Activated T-cell treated with anti-CD3 and anti-CD28 coated beads, Interleukin-2, amount 50 U/mL, for 72 hours (primary cell): ENCODE measurements around the gene TECTA. TPM values are rescaled to one million over a fixed set of nuclear protein-coding genes. Genes with fewer than 3 reads are reported as not detected.
A peak's percentile ranks its signal among the peaks of the same experiment; 100 is the strongest.

ENCODE experiments used
- ATAC-seq, 2 donors: fragments of 150-1000 bp; cut with Tn5 transposase; replicated peaks in 1 of 2; 2 replicates each; pipeline ENCODE4 v1.10.0; 2021; ENCODE audit warnings: moderate library complexity in 2 of 2, mild to moderate bottlenecking in 1 of 2
- DNase-seq, 2 donors: peaks; one replicate each; pipeline ENCODE4 v3.0.0; 2021 to 2022; ENCODE audit warnings: mixed read lengths in 1 of 2
- H3K27ac Mint-ChIP-seq: one replicate; pipeline ENCODE4 v1.8.0; 2022; ENCODE audit warnings: mild to moderate bottlenecking, moderate library complexity, mixed read lengths
- H3K27me3 Mint-ChIP-seq: one replicate; pipeline ENCODE4 v1.8.0; 2022; ENCODE audit warnings: low read depth, mixed read lengths
- H3K36me3 Mint-ChIP-seq, 2 donors: one replicate each; pipeline ENCODE4 v1.8.0; 2022; ENCODE audit warnings: mixed read lengths in 2 of 2, mild to moderate bottlenecking in 1 of 2; ENCODE audit not compliant: insufficient read depth in 2 of 2
- H3K4me1 Mint-ChIP-seq: one replicate; pipeline ENCODE4 v1.8.0; 2022; ENCODE audit warnings: low read depth, mixed read lengths
- H3K4me3 Mint-ChIP-seq, 2 donors: one replicate each; pipeline ENCODE4 v1.8.0; 2022; ENCODE audit warnings: mild to moderate bottlenecking in 2 of 2, mixed read lengths in 2 of 2, moderate library complexity in 2 of 2
- H3K9me3 Mint-ChIP-seq, 2 donors: one replicate each; pipeline ENCODE4 v1.8.0; 2022; ENCODE audit warnings: mixed read lengths in 2 of 2
- total RNA-seq, 2 donors: library from RNA; stranded (reverse); gene quantifications; one replicate each; pipeline ENCODE4 v1.2.3, GENCODE V29; 2022

TECTA gene
- total RNA-seq, 2 donors from 2014 or later, result 0.34 to 0.39 TPM

- no peaks in the 10 kb centered on the region for H3K27me3 Mint-ChIP-seq
- peaks cover 0 to 6% of the 10 kb centered on the region in 2 donors for H3K9me3 Mint-ChIP-seq
- H3K27ac Mint-ChIP-seq, result no peak overlapping the region
- peaks cover 11 to 17% of the 10 kb centered on the region in 2 donors for H3K36me3 Mint-ChIP-seq
- H3K4me1 Mint-ChIP-seq, result no peaks in the 10 kb centered on the region
- ATAC-seq, result no peak
- H3K4me3 Mint-ChIP-seq, result no peak overlapping the region
- DNase-seq, result no peak
Measured at GRCh38 chr11:121068787-121069186, 32.3 kb upstream of the TECTA start.

DNA sequence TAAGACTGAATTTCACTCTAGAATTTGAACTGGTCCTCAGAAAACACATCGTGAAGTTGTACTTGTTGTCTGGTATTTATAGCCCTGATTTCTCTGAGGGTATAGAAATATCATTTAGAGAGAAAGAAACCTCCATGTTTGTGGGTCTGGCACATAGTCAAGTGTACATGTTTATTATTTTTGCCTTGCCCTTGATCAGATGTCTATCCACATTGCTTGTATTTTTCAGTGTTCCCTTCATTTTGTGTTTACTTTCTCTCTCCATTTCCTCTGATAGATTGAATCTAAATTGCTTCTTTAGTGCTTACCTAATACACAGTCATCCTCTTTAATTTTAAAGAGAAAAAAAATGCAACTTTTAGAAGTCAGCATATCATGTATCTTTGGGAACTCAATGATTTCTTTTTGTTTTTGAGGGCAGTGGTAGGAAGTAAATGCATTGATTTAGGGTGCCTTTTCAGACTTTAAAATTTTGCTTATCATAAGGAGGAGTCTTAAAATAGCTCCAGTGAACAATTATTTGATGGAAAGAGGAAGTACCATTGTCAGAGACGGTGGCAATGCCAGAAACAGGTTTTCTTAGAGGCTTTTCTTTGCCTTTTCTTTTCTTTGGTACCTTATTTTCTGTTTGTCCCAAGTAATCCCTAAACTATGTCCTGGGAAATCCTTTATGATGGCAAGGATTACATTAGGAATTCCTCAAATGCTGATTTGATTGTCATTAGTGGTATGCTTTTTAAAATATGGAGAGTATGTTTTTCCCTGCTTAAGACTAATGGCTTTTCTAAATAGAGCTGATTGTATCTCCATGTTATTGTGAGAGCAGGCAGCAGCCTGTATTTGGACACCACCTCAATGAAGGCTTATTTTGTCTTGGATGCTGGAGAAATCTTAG is 29.8 kb upstream of the TECTA start:
- no peaks in the 10 kb centered on the region for H3K27me3 Mint-ChIP-seq
- H3K4me1 Mint-ChIP-seq, result no peaks in the 10 kb centered on the region
- ATAC-seq (no peak), DNase-seq (no peak)
- peaks cover 0 to 6% of the 10 kb centered on the region in 2 donors for H3K9me3 Mint-ChIP-seq
- peaks cover 11 to 17% of the 10 kb centered on the region in 2 donors for H3K36me3 Mint-ChIP-seq
- H3K27ac Mint-ChIP-seq, result no peak overlapping the region
- H3K4me3 Mint-ChIP-seq, result no peak overlapping the region

DNA sequence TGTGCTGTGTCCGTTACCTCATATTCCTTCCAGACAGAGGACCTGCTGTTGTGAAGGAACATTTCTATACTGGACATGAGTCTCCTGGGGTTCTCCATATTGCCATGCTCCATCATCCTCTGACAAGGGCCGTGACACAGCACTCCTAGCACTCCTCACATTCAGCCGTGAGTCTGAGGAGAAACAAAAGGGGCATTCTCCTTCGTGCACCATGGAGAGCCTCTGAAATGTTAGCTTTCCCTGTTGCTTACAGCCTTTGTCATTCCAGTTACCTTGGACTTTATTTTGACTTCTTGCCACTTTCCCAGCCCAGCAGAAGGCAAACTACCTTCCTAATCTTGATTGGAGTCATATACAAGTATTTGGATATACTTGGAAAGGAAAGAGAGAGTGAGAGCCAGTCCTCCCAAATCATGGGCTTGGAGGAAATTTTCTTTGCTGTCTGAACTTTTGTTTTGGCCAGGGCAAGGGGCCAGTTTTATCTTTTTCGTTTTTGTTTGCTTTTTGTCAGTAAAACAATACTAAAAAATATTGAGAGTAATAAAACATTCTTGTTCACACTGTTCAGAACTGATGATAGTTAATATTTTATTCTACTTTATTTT is 29.1 kb upstream of the TECTA start:
- H3K4me1 Mint-ChIP-seq, result no peaks in the 10 kb centered on the region
- H3K36me3 Mint-ChIP-seq, result peaks cover 11 to 16% of the 10 kb centered on the region in 2 donors
- DNase-seq, result no peak
- H3K27ac Mint-ChIP-seq, result no peak overlapping the region
- no peak overlapping the region for H3K4me3 Mint-ChIP-seq
- H3K9me3 Mint-ChIP-seq, result peaks cover 0 to 6% of the 10 kb centered on the region in 2 donors
- no peak for ATAC-seq
- H3K27me3 Mint-ChIP-seq, result no peaks in the 10 kb centered on the region

DNA sequence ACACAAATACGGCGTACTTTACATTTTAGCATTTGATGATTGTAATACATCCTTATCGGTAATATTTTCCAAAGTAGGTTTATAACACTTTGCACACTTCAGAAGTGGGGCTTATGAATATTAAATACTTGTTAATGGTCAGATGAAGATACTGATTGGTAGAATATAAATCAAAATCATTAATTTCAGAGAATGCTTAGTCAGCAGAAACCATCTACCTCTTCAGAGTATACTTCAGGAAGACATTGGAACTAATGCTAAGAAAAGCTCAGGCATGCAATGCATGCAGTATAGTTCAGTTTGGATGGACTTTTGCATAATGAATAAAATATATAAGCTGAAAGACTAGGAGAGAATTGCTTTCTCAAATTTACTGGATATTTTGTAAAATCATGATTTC is 19.7 kb upstream of the TECTA start:
- Mint-ChIP-seq H3K27me3 (no peaks in the 10 kb centered on the region), H3K9me3 (no peaks in the 10 kb centered on the region), H3K4me3 (no peak overlapping the region), H3K4me1 (peaks cover 19% of the 10 kb centered on the region), H3K36me3 (no peaks in the 10 kb centered on the region), H3K27ac (no peak overlapping the region)
- no peak for ATAC-seq
- no peak for DNase-seq

DNA sequence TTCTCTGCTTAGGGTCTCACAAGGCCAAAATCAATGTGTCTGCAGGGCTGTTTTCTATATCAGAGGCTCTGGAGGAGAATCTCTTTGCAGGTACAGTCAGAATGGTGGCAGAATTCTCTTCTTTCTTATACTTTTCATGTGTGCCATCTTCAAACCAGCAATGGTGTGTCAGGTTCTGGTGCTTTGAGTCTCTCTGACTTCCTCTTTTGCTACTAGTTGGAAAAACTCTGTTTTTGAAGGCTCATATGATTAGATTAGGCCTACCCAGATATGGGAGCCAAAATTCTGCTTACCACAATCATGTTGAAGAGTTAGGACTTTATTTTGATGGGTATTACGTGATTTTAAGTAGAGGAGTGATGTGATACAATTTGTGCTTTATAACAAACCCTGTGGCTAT is 18.8 kb upstream of the TECTA start:
- no peak for DNase-seq
- H3K9me3 Mint-ChIP-seq, result no peaks in the 10 kb centered on the region
- H3K36me3 Mint-ChIP-seq, result no peaks in the 10 kb centered on the region
- H3K27ac Mint-ChIP-seq, result no peak overlapping the region
- no peak overlapping the region for H3K4me3 Mint-ChIP-seq
- ATAC-seq, result no peak
- H3K27me3 Mint-ChIP-seq, result no peaks in the 10 kb centered on the region
- H3K4me1 Mint-ChIP-seq, result peaks cover 19% of the 10 kb centered on the region

GRCh38 chr11:121082670-121083069 is 18.4 kb upstream of the TECTA start:
- Mint-ChIP-seq H3K27me3 (no peaks in the 10 kb centered on the region), H3K4me3 (no peak overlapping the region), H3K4me1 (peaks cover 19% of the 10 kb centered on the region), H3K27ac (no peak overlapping the region), H3K9me3 (no peaks in the 10 kb centered on the region), H3K36me3 (no peaks in the 10 kb centered on the region)
- ATAC-seq (no peak), DNase-seq (no peak)

GRCh38 chr11:121086866-121087265 is 14.2 kb upstream of the TECTA start:
- H3K36me3 Mint-ChIP-seq, result no peaks in the 10 kb centered on the region
- peaks cover 4% of the 10 kb centered on the region for H3K4me1 Mint-ChIP-seq
- H3K9me3 Mint-ChIP-seq, result no peaks in the 10 kb centered on the region
- H3K27me3 Mint-ChIP-seq, result no peaks in the 10 kb centered on the region
- no peak overlapping the region for H3K27ac Mint-ChIP-seq
- ATAC-seq, result no peak
- no peak overlapping the region for H3K4me3 Mint-ChIP-seq
- no peak for DNase-seq

DNA sequence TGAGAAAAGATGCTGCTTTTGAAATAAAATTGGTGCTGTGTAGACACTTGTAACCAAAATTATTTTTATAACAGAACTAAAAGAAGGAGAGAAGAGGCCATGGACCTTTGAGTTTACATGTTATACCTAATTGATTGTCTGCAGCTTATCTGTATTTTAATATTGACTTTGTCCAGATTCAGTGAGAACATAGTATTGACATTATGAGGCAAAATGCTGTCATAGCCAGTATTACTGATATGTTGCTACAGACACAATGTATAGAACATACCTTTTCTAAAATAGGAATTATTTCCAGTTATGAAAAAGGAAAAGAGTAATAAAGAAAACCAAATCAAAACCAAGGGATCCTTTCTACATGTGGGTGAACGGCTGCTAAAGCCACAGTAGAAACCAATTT is 11.5 kb upstream of the TECTA start:
- Mint-ChIP-seq H3K36me3 (no peaks in the 10 kb centered on the region), H3K4me3 (no peak overlapping the region), H3K4me1 (peaks cover 4% of the 10 kb centered on the region), H3K27me3 (no peaks in the 10 kb centered on the region), H3K27ac (peak overlapping the region; percentile 25), H3K9me3 (no peaks in the 10 kb centered on the region)
- no peak for ATAC-seq
- DNase-seq, result no peak

DNA sequence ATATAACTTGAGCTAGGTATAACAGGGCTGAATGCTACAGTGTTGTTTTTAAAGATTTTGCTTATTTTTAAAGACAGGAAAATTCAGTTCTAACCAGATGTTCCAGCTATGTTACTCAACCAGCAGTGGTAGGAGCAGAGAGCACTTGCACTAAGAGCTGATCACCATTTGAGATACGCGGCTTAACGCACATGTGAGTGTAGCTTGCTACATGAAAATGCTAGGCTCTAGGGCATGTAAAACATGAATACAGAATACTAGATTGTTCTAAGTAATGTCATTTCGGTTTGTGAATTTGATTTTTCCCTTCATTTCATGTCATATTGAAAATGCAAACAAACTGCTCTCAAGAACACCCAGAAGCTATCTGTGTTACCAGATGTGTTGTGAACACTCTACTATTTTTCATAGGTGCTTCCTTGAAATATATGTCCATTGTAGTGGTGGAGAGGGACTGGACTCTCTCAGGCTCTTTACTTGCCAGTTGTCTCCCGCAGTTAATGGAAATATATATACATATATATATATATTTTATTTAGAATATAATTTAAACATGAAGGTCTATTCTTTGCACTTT is 10.8 kb upstream of the TECTA start:
- DNase-seq (no peak), ATAC-seq (no peak)
- Mint-ChIP-seq H3K27ac (no peak overlapping the region), H3K9me3 (no peaks in the 10 kb centered on the region), H3K27me3 (no peaks in the 10 kb centered on the region), H3K36me3 (no peaks in the 10 kb centered on the region), H3K4me1 (peaks cover 4% of the 10 kb centered on the region), H3K4me3 (no peak overlapping the region)

DNA sequence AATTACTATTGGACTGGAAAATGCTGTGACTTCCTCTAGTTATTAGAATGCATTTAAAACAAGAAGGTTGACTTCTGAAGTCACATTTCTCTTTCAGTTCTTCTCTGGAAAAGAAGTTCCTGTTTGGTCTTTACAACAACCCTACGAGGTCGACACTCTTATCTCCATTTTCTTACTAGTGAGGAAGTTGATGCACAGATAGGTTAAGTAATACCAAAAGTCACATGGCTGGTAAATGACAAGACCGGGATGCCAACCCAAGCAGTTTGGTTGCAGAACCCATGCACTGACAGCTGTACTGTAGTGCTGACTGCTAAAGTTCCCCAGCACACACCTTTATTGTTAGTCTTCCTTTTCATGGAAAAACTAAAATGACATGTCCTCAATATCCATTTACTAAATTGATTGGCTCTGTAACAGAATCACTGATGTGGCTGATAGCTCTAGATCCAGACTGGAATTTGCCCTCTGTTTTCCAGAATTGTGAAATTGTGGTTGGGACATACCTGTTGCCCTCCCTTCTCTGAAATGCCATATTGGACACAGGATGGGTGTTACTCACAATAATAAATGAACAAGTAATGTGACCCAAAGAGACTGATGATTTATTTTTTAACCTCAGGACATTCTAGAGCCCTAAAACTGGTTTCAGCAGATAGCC is 9.4 kb upstream of the TECTA start:
- H3K36me3 Mint-ChIP-seq, result no peaks in the 10 kb centered on the region

DNA sequence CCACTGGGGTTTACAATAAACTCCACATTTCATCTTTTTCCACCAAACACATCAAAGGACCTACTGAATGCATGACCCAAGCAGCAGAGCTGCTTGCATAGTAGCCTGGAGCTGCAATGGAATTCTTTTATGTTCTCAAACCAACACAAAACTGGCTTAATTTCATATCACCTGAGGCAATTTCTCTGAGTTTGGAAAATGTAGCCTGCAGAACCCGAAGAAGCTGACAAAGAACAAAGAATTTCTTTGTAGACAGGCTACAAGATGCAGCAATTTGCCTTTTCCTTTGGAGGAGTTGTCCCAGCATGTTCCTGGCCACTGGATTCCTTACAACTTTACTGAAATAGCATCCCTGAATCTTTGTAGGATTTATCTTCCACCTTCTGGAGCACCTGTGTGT is 5.5 kb upstream of the TECTA start:
- Mint-ChIP-seq H3K27me3 (no peaks in the 10 kb centered on the region), H3K9me3 (no peaks in the 10 kb centered on the region), H3K4me3 (no peak overlapping the region), H3K36me3 (no peaks in the 10 kb centered on the region), H3K27ac (no peak overlapping the region), H3K4me1 (peaks cover 4% of the 10 kb centered on the region)
- DNase-seq (no peak), ATAC-seq (no peak)

More for the DNA sequence above, 9.4 kb upstream of the TECTA start:
- Mint-ChIP-seq H3K9me3 (no peaks in the 10 kb centered on the region), H3K4me1 (peaks cover 4% of the 10 kb centered on the region), H3K27me3 (no peaks in the 10 kb centered on the region), H3K4me3 (no peak overlapping the region), H3K27ac (no peak overlapping the region)
- ATAC-seq, result no peak
- DNase-seq, result no peak

GRCh38 chr11:121099364-121099763 is 1.7 kb upstream of the TECTA start:
- Mint-ChIP-seq H3K9me3 (no peaks in the 10 kb centered on the region), H3K36me3 (no peaks in the 10 kb centered on the region), H3K4me3 (no peak overlapping the region), H3K4me1 (no peaks in the 10 kb centered on the region), H3K27me3 (no peaks in the 10 kb centered on the region), H3K27ac (no peak overlapping the region)
- ATAC-seq (no peak), DNase-seq (no peak)

DNA sequence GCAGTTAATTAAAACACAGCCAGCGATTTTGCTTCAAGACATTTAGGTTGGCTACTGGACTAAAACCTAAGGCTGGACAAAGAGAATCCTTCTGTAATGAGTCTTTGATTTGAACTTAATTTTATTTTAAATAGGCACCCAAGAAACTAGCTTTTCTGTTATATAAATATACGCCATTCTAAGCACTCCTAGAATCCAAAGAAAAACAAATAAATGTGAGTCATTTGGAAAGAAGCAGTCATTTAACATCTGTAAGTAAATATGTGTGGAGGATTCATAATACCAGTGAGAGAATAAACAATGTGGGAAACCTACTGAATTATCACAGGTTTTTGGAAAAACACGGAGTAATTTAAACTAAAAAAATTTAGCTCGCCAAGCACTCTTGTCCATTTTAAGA is 1.2 kb upstream of the TECTA start:
- H3K36me3 Mint-ChIP-seq, result no peaks in the 10 kb centered on the region
- DNase-seq (no peak), ATAC-seq (no peak)
- H3K9me3 Mint-ChIP-seq, result no peaks in the 10 kb centered on the region
- H3K4me3 Mint-ChIP-seq, result no peak overlapping the region
- no peaks in the 10 kb centered on the region for H3K4me1 Mint-ChIP-seq
- H3K27ac Mint-ChIP-seq, result no peak overlapping the region
- no peaks in the 10 kb centered on the region for H3K27me3 Mint-ChIP-seq
